ENCODE measurements around the gene GLB1L3. TPM values are rescaled to one million over a fixed set of nuclear protein-coding genes. Genes with fewer than 3 reads are reported as not detected.

Gene GLB1L3
- total RNA-seq, 4 donors from 2014 or later, result 0.16 TPM; not detected in 3

DNA sequence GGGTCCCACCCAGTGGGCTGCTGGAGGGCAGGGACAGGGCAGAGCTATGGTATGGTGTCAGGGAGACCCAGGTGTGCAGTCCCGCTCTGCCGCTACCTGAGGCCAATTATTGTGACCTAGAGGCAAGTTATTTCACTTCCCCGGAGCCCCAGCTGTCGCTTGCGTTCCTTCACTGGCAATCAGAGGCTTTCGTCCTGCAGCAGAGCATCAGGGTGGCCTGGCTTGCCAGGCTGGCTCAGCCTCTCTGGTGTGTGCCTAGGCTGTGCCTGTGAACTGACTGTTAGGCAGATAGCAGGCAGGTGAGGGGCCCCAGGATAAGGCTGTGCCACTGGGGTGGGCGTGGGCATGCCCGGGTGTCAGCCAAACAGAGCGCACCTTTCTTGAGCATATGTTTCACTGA is 87.0 kb downstream of the GLB1L3 start:
- in situ Hi-C loops (cut with MboI; ENCODE audit: low pct_ligation_motif_present in 1 of 4, low pct_unique_long_range_greater_than_20kb in 1 of 4, low sequenced_read_pairs in 3 of 4), result no loop called here
- TF ChIP-seq, protein P1, sequence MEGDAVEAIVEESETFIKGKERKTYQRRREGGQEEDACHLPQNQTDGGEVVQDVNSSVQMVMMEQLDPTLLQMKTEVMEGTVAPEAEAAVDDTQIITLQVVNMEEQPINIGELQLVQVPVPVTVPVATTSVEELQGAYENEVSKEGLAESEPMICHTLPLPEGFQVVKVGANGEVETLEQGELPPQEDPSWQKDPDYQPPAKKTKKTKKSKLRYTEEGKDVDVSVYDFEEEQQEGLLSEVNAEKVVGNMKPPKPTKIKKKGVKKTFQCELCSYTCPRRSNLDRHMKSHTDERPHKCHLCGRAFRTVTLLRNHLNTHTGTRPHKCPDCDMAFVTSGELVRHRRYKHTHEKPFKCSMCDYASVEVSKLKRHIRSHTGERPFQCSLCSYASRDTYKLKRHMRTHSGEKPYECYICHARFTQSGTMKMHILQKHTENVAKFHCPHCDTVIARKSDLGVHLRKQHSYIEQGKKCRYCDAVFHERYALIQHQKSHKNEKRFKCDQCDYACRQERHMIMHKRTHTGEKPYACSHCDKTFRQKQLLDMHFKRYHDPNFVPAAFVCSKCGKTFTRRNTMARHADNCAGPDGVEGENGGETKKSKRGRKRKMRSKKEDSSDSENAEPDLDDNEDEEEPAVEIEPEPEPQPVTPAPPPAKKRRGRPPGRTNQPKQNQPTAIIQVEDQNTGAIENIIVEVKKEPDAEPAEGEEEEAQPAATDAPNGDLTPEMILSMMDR (IDR thresholded peaks at IDR 0.05), result no peak
- TF ChIP-seq POLR2AphosphoS5 (IDR thresholded peaks at IDR 0.05) (no peak), POLR2A (IDR thresholded peaks at IDR 0.05) (no peak), EP300 (IDR thresholded peaks at IDR 0.05; ENCODE audit: low read depth) (no peak)
- Histone ChIP-seq H3K9me3 (no peaks in the 10 kb centered on the region), H3K27me3 (no peaks in the 10 kb centered on the region), H3K4me3 (no peak overlapping the region), H3K36me3 (no peaks in the 10 kb centered on the region), H3K4me1 (peaks cover 0 to 7% (median 3%) of the 10 kb centered on the region in 4 donors), H3K27ac (no peak overlapping the region)
- intact Hi-C loops (cut with DNase I; ENCODE audit: low total_unique reads), result loop anchor here (5.0 kb wide), 1 partner anchor 296 kb away; the partner anchor contains the start of gene JAM3
- no peak for DNase-seq
- 91% methylated on average over 9 of the region's 9 CpGs; no CpG with 5 or more reads in 1 of the 2 donors for WGBS, 2 donors (ENCODE audit: low coverage in 1 of 2)

- intact Hi-C loops (cut with DNase I; ENCODE audit: low total_unique reads), result loop anchor here (5.0 kb wide), 1 partner anchor 296 kb away; the partner anchor contains the start of gene JAM3
These were observed 87.4 kb downstream of the GLB1L3 start for GRCh38 chr11:134363592-134363991.

DNA sequence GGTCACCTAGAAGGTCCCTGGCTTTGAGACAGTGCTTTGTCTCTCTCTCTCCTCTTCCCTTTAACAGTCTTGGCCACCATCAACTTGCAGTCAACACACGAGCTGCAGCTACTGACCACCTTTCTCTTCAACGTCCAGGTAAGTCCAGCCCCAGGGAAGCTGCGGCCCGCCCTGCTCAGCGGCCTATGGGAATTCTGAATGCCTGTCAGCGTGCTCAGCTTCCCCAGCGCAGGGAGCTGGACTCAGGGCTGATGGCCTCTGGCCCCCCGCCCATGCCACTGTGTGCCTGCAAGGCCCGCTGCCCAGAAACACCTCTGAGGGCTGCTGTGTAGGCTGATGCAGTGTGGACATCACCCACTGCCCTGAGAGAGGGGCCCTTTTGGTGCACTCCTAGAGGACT is 88.1 kb downstream of the GLB1L3 start:
- Histone ChIP-seq H3K27me3 (no peaks in the 10 kb centered on the region), H3K36me3 (no peaks in the 10 kb centered on the region), H3K27ac (no peak overlapping the region), H3K4me3 (no peak overlapping the region), H3K4me1 (peaks cover 0 to 7% (median 3%) of the 10 kb centered on the region in 4 donors), H3K9me3 (no peaks in the 10 kb centered on the region)
- no peak for DNase-seq
- 86% methylated on average over 7 of the region's 9 CpGs; no CpG with 5 or more reads in 1 of the 2 donors for WGBS, 2 donors (ENCODE audit: low coverage in 1 of 2)
- intact Hi-C loops (cut with DNase I; ENCODE audit: low total_unique reads) (loop anchor here (5.0 kb wide), 1 partner anchor 297 kb away; the partner anchor contains the start of gene JAM3), in situ Hi-C loops (cut with MboI; ENCODE audit: low pct_ligation_motif_present in 1 of 4, low pct_unique_long_range_greater_than_20kb in 1 of 4, low sequenced_read_pairs in 3 of 4) (no loop called here)
- TF ChIP-seq POLR2AphosphoS5 (IDR thresholded peaks at IDR 0.05), result no peak
- TF ChIP-seq POLR2A (IDR thresholded peaks at IDR 0.05), result no peak
- TF ChIP-seq, protein P1 (IDR thresholded peaks at IDR 0.05), result no peak
- no peak for TF ChIP-seq EP300 (IDR thresholded peaks at IDR 0.05; ENCODE audit: low read depth)

More at GRCh38 chr11:134363592-134363991, 87.4 kb downstream of the GLB1L3 start:
- no peaks in the 10 kb centered on the region for H3K27me3 ChIP-seq
- no peak overlapping the region for H3K4me3 ChIP-seq
- no peak for DNase-seq
- peaks cover 0 to 7% (median 3%) of the 10 kb centered on the region in 4 donors for H3K4me1 ChIP-seq
- no peaks in the 10 kb centered on the region for H3K9me3 ChIP-seq
- no peak overlapping the region for H3K27ac ChIP-seq
- no peaks in the 10 kb centered on the region for H3K36me3 ChIP-seq
- TF ChIP-seq POLR2A (IDR thresholded peaks at IDR 0.05), result no peak
- TF ChIP-seq, protein P1 (IDR thresholded peaks at IDR 0.05), result no peak
- no peak for TF ChIP-seq EP300 (IDR thresholded peaks at IDR 0.05; ENCODE audit: low read depth)
- no peak for TF ChIP-seq POLR2AphosphoS5 (IDR thresholded peaks at IDR 0.05)
- in situ Hi-C loops (cut with MboI; ENCODE audit: low pct_ligation_motif_present in 1 of 4, low pct_unique_long_range_greater_than_20kb in 1 of 4, low sequenced_read_pairs in 3 of 4), result no loop called here
- 77% methylated on average over 7 of the region's 7 CpGs; no CpG with 5 or more reads in 1 of the 2 donors for WGBS, 2 donors (ENCODE audit: low coverage in 1 of 2)

DNA sequence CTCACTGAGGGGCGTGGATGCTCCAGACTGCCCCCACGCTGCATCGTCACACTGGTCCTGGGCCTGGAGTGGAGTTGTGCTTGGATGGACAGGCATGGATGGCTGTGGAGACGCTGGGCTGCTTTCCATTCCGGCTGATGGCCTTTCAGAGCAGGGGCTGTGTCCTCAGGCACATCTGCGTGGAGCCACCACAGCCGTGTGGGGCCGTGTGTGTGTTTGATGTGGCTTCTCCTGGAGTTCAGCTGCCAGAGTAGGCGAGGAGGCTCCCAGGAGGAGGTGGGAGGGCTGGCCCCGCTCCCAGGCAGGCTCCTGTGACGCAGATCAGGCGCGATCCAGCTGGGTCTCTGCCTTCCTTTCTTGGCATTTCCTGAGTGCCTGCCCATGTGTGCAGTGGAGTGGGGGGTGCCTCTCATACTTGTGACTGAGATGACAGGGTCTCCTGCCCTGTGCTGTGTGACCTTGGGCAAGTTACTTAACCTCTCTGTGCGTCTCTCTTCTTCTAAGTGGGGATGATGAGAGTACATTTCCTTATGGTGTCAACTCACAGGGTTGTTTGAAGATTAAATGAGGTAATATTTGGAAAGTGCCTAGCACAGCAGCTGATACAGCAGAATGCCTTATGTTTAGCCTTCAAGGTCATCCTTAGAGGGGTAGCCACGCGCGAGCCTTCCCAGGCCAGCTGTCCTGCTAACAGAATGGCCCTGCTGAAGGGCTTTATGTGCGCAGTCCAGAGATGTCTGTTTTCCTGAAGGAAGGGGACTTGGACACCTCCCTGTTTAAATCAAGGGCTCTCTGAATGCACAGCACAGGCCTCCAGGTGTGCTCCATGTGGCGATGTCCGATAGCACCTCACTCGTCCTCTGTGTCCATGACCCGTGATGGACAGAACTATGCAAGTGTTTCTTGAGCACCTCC is 89.1 kb downstream of the GLB1L3 start:
- in situ Hi-C loops (cut with MboI; ENCODE audit: low pct_ligation_motif_present in 1 of 4, low pct_unique_long_range_greater_than_20kb in 1 of 4, low sequenced_read_pairs in 3 of 4) (no loop called here), intact Hi-C loops (cut with DNase I; ENCODE audit: low total_unique reads) (no loop called here)
- Histone ChIP-seq H3K9me3 (no peaks in the 10 kb centered on the region), H3K27ac (no peak overlapping the region), H3K36me3 (no peaks in the 10 kb centered on the region), H3K4me3 (no peak overlapping the region), H3K27me3 (no peaks in the 10 kb centered on the region), H3K4me1 (peaks cover 0 to 3% (median 1%) of the 10 kb centered on the region in 4 donors)
- 72 to 94% methylated on average over 3 to 21 of the region's 22 CpGs for WGBS, 2 donors (ENCODE audit: low coverage in 1 of 2)
- TF ChIP-seq EP300 (IDR thresholded peaks at IDR 0.05; ENCODE audit: low read depth) (no peak), POLR2A (IDR thresholded peaks at IDR 0.05) (no peak), POLR2AphosphoS5 (IDR thresholded peaks at IDR 0.05) (no peak)
- TF ChIP-seq, protein P1 (IDR thresholded peaks at IDR 0.05), result no peak
- DNase-seq, result no peak
